Measurements from ENCODE around the gene SRP19. TPM values are rescaled to one million over a fixed set of nuclear protein-coding genes. Genes with fewer than 3 reads are reported as not detected.

The SRP19 gene
- total RNA-seq, 4 donors from 2014 or later: 37.1 to 154 (median 49.7) TPM

- Histone ChIP-seq H3K27me3 (no peaks in the 10 kb centered on the region), H3K4me3 (no peak overlapping the region), H3K9me3 (no peaks in the 10 kb centered on the region), H3K36me3 (no peaks in the 10 kb centered on the region), H3K27ac (no peak overlapping the region), H3K4me1 (peaks cover 3 to 4% of the 10 kb centered on the region in 2 donors)
- intact Hi-C loops (cut with DNase I; ENCODE audit: low total_unique reads): no loop called here
- DNase-seq: no peak
- no peak for TF ChIP-seq POLR2A (IDR thresholded peaks at IDR 0.05)
- no peak for TF ChIP-seq CTCF (IDR thresholded peaks at IDR 0.05)
Observed at GRCh38 chr5:112908854-112909253, 47.8 kb downstream of the SRP19 start.

- Histone ChIP-seq H3K27ac (no peak overlapping the region), H3K4me1 (peaks cover 3 to 4% of the 10 kb centered on the region in 2 donors), H3K4me3 (no peak overlapping the region), H3K9me3 (no peaks in the 10 kb centered on the region), H3K36me3 (no peaks in the 10 kb centered on the region), H3K27me3 (no peaks in the 10 kb centered on the region)
- intact Hi-C loops (cut with DNase I; ENCODE audit: low total_unique reads): no loop called here
- TF ChIP-seq POLR2A (IDR thresholded peaks at IDR 0.05): no peak
- TF ChIP-seq CTCF (IDR thresholded peaks at IDR 0.05): no peak
- no peak for DNase-seq
Observed at GRCh38 chr5:112910529-112910928, 49.4 kb downstream of the SRP19 start.

- Histone ChIP-seq H3K4me3 (no peak overlapping the region), H3K9me3 (no peaks in the 10 kb centered on the region), H3K4me1 (peaks cover 7 to 11% of the 10 kb centered on the region in 2 donors), H3K27ac (no peak overlapping the region), H3K36me3 (no peaks in the 10 kb centered on the region), H3K27me3 (no peaks in the 10 kb centered on the region)
- no peak for TF ChIP-seq CTCF (IDR thresholded peaks at IDR 0.05)
- no peak for TF ChIP-seq POLR2A (IDR thresholded peaks at IDR 0.05)
- no peak for DNase-seq
- intact Hi-C loops (cut with DNase I; ENCODE audit: low total_unique reads): no loop called here
Observed at GRCh38 chr5:112914584-112914983, 53.5 kb downstream of the SRP19 start.

- peaks cover 7 to 11% of the 10 kb centered on the region in 2 donors for H3K4me1 ChIP-seq
- no peaks in the 10 kb centered on the region for H3K27me3 ChIP-seq
- H3K9me3 ChIP-seq: no peaks in the 10 kb centered on the region
- no peak overlapping the region for H3K27ac ChIP-seq
- H3K36me3 ChIP-seq: no peaks in the 10 kb centered on the region
- H3K4me3 ChIP-seq: no peak overlapping the region
- no peak for TF ChIP-seq CTCF (IDR thresholded peaks at IDR 0.05)
- TF ChIP-seq POLR2A (IDR thresholded peaks at IDR 0.05): no peak
- intact Hi-C loops (cut with DNase I; ENCODE audit: low total_unique reads): no loop called here
- no peak for DNase-seq
Observed at GRCh38 chr5:112915831-112916230, 54.7 kb downstream of the SRP19 start.

GRCh38 chr5:112917453-112917995, 56.4 kb downstream of the SRP19 start:
- Histone ChIP-seq H3K4me1 (peaks cover 7 to 9% of the 10 kb centered on the region in 2 donors), H3K36me3 (no peaks in the 10 kb centered on the region)
- TF ChIP-seq POLR2A (IDR thresholded peaks at IDR 0.05) (no peak), CTCF (IDR thresholded peaks at IDR 0.05) (no peak)

More at GRCh38 chr5:112917453-112917995, 56.4 kb downstream of the SRP19 start:
- DNase-seq: no peak
- Histone ChIP-seq H3K9me3 (no peaks in the 10 kb centered on the region), H3K27ac (no peak overlapping the region), H3K27me3 (no peaks in the 10 kb centered on the region), H3K4me3 (no peak overlapping the region)
- intact Hi-C loops (cut with DNase I; ENCODE audit: low total_unique reads): no loop called here

Measured in uterus (tissue), 4 donors.